ENCODE measurements around the gene EFNA5. TPM values are rescaled to one million over a fixed set of nuclear protein-coding genes. Genes with fewer than 3 reads are reported as not detected.

Gene EFNA5
- total RNA-seq, 1 experiment from 2014 or later: 42.7 TPM

GRCh38 chr5:107331312-107331711 lies 339.4 kb downstream of the EFNA5 start:
- Histone ChIP-seq H3K27ac (no peak overlapping the region), H3K4me2 (no peak overlapping the region), H2AFZ (no peak overlapping the region), H3K9me2 (ENCODE audit: insufficient read depth) (no peaks in the 10 kb centered on the region; the same call in 1 of the 2 replicates), H3K9me3 (ENCODE audit: insufficient read depth, low read depth) (no peaks in the 10 kb centered on the region; the same call in 1 of the 2 replicates), H3K79me2 (ENCODE audit: low read depth) (no peaks in the 10 kb centered on the region), H3K4me1 (replicated peaks; ENCODE audit: insufficient read depth) (no peaks in the 10 kb centered on the region), H3F3A (ENCODE audit: insufficient read depth, low read depth) (no peaks in the 10 kb centered on the region), H3K27me3 (ENCODE audit: insufficient read depth, low read depth) (no peaks in the 10 kb centered on the region), H3K36me3 (ENCODE audit: low read depth) (no peaks in the 10 kb centered on the region), H3K4me3 (no peak overlapping the region), H4K20me1 (ENCODE audit: insufficient read depth) (no peaks in the 10 kb centered on the region)
- BruUV-seq (replicated peaks): no TSS peak
- intact Hi-C loops (cut with micrococcal nuclease; ENCODE audit: unreplicated experiment): no loop called here
- POLR2A ChIA-PET (ENCODE audit: unreplicated experiment): no interaction called here
- no peak for TF ChIP-seq EZH2 (IDR thresholded peaks at IDR 0.05; ENCODE audit: low read depth)
- TF ChIP-seq, protein P1, sequence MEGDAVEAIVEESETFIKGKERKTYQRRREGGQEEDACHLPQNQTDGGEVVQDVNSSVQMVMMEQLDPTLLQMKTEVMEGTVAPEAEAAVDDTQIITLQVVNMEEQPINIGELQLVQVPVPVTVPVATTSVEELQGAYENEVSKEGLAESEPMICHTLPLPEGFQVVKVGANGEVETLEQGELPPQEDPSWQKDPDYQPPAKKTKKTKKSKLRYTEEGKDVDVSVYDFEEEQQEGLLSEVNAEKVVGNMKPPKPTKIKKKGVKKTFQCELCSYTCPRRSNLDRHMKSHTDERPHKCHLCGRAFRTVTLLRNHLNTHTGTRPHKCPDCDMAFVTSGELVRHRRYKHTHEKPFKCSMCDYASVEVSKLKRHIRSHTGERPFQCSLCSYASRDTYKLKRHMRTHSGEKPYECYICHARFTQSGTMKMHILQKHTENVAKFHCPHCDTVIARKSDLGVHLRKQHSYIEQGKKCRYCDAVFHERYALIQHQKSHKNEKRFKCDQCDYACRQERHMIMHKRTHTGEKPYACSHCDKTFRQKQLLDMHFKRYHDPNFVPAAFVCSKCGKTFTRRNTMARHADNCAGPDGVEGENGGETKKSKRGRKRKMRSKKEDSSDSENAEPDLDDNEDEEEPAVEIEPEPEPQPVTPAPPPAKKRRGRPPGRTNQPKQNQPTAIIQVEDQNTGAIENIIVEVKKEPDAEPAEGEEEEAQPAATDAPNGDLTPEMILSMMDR (conservative IDR thresholded peaks at IDR 0.05): no peak
- CTCF ChIA-PET: no interaction called here
- DNase-seq: no peak

GRCh38 chr5:107330903-107331302 lies 339.8 kb downstream of the EFNA5 start:
- Histone ChIP-seq H3K9me2 (ENCODE audit: insufficient read depth) (no peaks in the 10 kb centered on the region; the same call in 1 of the 2 replicates), H4K20me1 (ENCODE audit: insufficient read depth) (no peaks in the 10 kb centered on the region), H3K79me2 (ENCODE audit: low read depth) (no peaks in the 10 kb centered on the region), H3K27me3 (ENCODE audit: insufficient read depth, low read depth) (no peaks in the 10 kb centered on the region), H3K27ac (no peak overlapping the region), H3F3A (ENCODE audit: insufficient read depth, low read depth) (no peaks in the 10 kb centered on the region), H3K4me3 (no peak overlapping the region), H3K36me3 (ENCODE audit: low read depth) (no peaks in the 10 kb centered on the region), H3K4me1 (replicated peaks; ENCODE audit: insufficient read depth) (no peaks in the 10 kb centered on the region), H3K4me2 (no peak overlapping the region), H3K9me3 (ENCODE audit: insufficient read depth, low read depth) (no peaks in the 10 kb centered on the region; the same call in 1 of the 2 replicates), H2AFZ (no peak overlapping the region)
- BruUV-seq (replicated peaks): no TSS peak
- TF ChIP-seq EZH2 (IDR thresholded peaks at IDR 0.05; ENCODE audit: low read depth): no peak
- TF ChIP-seq, protein P1 (conservative IDR thresholded peaks at IDR 0.05): no peak
- DNase-seq: no peak
- intact Hi-C loops (cut with micrococcal nuclease; ENCODE audit: unreplicated experiment): no loop called here
- ChIA-PET POLR2A (ENCODE audit: unreplicated experiment) (no interaction called here), CTCF (no interaction called here)

- no TSS peak for BruUV-seq (replicated peaks)
- TF ChIP-seq EZH2 (IDR thresholded peaks at IDR 0.05; ENCODE audit: low read depth): no peak
- TF ChIP-seq, protein P1 (conservative IDR thresholded peaks at IDR 0.05): no peak
- H3K79me2 ChIP-seq (ENCODE audit: low read depth): no peaks in the 10 kb centered on the region
- no peak overlapping the region for H3K4me3 ChIP-seq
- intact Hi-C loops (cut with micrococcal nuclease; ENCODE audit: unreplicated experiment): no loop called here
- POLR2A ChIA-PET (ENCODE audit: unreplicated experiment): interaction anchor here (0.7 kb wide), 1 partner anchor 241 kb away, joined by 5 read pairs; no protein-coding TSS in a partner anchor
- no peaks in the 10 kb centered on the region for H3K4me1 ChIP-seq (replicated peaks; ENCODE audit: insufficient read depth)
- H3K4me2 ChIP-seq: no peak overlapping the region
- DNase-seq: no peak
- no peaks in the 10 kb centered on the region for H3F3A ChIP-seq (ENCODE audit: insufficient read depth, low read depth)
- H3K27me3 ChIP-seq (ENCODE audit: insufficient read depth, low read depth): no peaks in the 10 kb centered on the region
- no peak overlapping the region for H2AFZ ChIP-seq
- H3K27ac ChIP-seq: no peak overlapping the region
- CTCF ChIA-PET: no interaction called here
- no peaks in the 10 kb centered on the region for H4K20me1 ChIP-seq (ENCODE audit: insufficient read depth)
- H3K36me3 ChIP-seq (ENCODE audit: low read depth): no peaks in the 10 kb centered on the region
- H3K9me2 ChIP-seq (ENCODE audit: insufficient read depth): no peaks in the 10 kb centered on the region; the same call in 1 of the 2 replicates
- H3K9me3 ChIP-seq (ENCODE audit: insufficient read depth, low read depth): no peaks in the 10 kb centered on the region; the same call in 1 of the 2 replicates
These were observed 340.9 kb downstream of the EFNA5 start for GRCh38 chr5:107329850-107330249.

Data from PC-9 (cell line).